ENCODE data around the gene FAM3C.

Gene FAM3C

DNA sequence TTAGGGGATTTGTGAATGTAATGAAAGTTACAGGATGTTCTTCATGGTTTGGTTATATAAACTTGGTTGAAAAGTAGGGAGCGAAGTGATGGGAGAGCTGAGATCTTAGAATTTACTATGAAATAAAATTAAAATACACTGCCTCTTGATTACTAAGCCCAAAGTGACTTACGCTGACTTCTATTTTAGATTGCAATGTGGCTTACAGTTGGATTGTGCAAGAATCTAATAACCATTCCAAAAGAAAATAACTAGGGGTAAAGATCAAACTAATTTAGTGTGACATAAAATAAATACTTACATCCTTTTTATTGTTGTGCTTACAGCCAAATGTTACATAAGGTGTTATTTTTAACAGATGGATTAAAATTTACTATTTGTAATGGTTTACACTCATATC, 52.0 kb downstream of the FAM3C start:
- no peak overlapping the region for H3K27ac ChIP-seq (ENCODE audit: low read depth, low read length)
- no peaks in the 10 kb centered on the region for H3K27me3 ChIP-seq (ENCODE audit: control insufficient read depth, low read length)
- no peaks in the 10 kb centered on the region for H3K4me1 ChIP-seq (ENCODE audit: control insufficient read depth, low read length)
- H3F3A ChIP-seq (ENCODE audit: control insufficient read depth, insufficient read depth) = 0 out of 2 replicates have a peak, but pooled peaks cover 6% of the 10 kb centered on the region
- H4K20me1 ChIP-seq (ENCODE audit: control insufficient read depth, insufficient read depth, low read depth, low read length) = no peaks in the 10 kb centered on the region
- H3K36me3 ChIP-seq (ENCODE audit: control insufficient read depth, low read length) = peaks cover 20% of the 10 kb centered on the region
- H3K4me2 ChIP-seq (ENCODE audit: low read length) = no peak overlapping the region
- TF ChIP-seq EZH2phosphoT487 (IDR thresholded peaks at IDR 0.05; ENCODE audit: borderline replicate concordance, low read length) = no peak
- TF ChIP-seq, protein P1, sequence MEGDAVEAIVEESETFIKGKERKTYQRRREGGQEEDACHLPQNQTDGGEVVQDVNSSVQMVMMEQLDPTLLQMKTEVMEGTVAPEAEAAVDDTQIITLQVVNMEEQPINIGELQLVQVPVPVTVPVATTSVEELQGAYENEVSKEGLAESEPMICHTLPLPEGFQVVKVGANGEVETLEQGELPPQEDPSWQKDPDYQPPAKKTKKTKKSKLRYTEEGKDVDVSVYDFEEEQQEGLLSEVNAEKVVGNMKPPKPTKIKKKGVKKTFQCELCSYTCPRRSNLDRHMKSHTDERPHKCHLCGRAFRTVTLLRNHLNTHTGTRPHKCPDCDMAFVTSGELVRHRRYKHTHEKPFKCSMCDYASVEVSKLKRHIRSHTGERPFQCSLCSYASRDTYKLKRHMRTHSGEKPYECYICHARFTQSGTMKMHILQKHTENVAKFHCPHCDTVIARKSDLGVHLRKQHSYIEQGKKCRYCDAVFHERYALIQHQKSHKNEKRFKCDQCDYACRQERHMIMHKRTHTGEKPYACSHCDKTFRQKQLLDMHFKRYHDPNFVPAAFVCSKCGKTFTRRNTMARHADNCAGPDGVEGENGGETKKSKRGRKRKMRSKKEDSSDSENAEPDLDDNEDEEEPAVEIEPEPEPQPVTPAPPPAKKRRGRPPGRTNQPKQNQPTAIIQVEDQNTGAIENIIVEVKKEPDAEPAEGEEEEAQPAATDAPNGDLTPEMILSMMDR (IDR thresholded peaks at IDR 0.05; ENCODE audit: low read depth, low read length, poor library complexity, severe bottlenecking) = no peak
- H3K79me2 ChIP-seq (ENCODE audit: control insufficient read depth, low read length) = no peaks in the 10 kb centered on the region
- H3K9me2 ChIP-seq (replicated peaks; ENCODE audit: control insufficient read depth, low read length) = no peaks in the 10 kb centered on the region
- no peak overlapping the region for H3K4me3 ChIP-seq (ENCODE audit: low read length)
- H3K9me3 ChIP-seq (ENCODE audit: control insufficient read depth, insufficient read depth, low read length) = no peaks in the 10 kb centered on the region

DNA sequence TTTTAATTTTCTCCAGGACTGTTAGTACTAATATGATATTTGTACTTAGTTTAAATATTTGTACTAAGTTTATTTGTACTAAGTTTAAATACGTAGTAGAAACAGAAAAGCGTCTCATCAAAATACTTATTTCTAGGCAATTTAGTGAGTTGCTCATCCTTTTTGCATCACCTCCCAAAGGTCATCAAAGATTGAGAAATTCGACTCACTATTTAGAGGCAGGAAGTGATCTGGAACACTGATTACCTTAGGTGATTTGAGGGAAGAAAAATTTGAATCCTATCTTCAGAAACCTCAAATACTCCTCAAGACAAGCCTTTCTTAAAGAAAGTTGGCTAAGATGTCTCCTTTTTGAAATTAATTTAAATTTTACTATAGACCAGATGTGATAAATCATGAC, 52.8 kb downstream of the FAM3C start:
- no peak for TF ChIP-seq EZH2phosphoT487 (IDR thresholded peaks at IDR 0.05; ENCODE audit: borderline replicate concordance, low read length)
- TF ChIP-seq, protein P1 (IDR thresholded peaks at IDR 0.05; ENCODE audit: low read depth, low read length, poor library complexity, severe bottlenecking) = no peak
- Histone ChIP-seq H3K4me2 (ENCODE audit: low read length) (no peak overlapping the region), H3K36me3 (ENCODE audit: control insufficient read depth, low read length) (peaks cover 20% of the 10 kb centered on the region), H3K27ac (ENCODE audit: low read depth, low read length) (no peak overlapping the region), H3K9me2 (replicated peaks; ENCODE audit: control insufficient read depth, low read length) (no peaks in the 10 kb centered on the region), H3K9me3 (ENCODE audit: control insufficient read depth, insufficient read depth, low read length) (no peaks in the 10 kb centered on the region), H3K4me3 (ENCODE audit: low read length) (no peak overlapping the region), H3F3A (ENCODE audit: control insufficient read depth, insufficient read depth) (0 out of 2 replicates have a peak, but pooled peaks cover 6% of the 10 kb centered on the region), H3K79me2 (ENCODE audit: control insufficient read depth, low read length) (no peaks in the 10 kb centered on the region), H4K20me1 (ENCODE audit: control insufficient read depth, insufficient read depth, low read depth, low read length) (no peaks in the 10 kb centered on the region), H3K4me1 (ENCODE audit: control insufficient read depth, low read length) (no peaks in the 10 kb centered on the region), H3K27me3 (ENCODE audit: control insufficient read depth, low read length) (no peaks in the 10 kb centered on the region)

DNA sequence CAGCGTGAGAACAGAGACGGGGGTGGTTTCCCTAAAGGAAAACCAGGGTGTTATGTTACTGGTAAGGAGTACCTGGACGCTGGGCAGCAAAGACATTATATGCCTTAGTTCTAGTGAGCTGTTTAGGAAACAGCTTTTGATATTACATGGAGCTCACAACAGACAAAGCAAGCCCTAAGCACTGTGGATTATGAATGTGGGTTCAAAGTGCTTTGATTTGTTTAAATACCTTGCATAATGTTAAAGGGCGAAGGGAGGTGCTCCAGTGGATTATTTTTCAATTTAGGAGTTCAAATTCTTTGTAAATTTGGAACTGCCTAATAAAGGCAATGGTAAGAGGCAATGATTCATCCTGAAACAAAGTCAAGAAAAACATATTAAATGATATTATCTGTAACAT, 53.5 kb downstream of the FAM3C start:
- Histone ChIP-seq H3K9me3 (ENCODE audit: control insufficient read depth, insufficient read depth, low read length) (no peaks in the 10 kb centered on the region), H3K9me2 (replicated peaks; ENCODE audit: control insufficient read depth, low read length) (no peaks in the 10 kb centered on the region)
- TF ChIP-seq, protein P1 (IDR thresholded peaks at IDR 0.05; ENCODE audit: low read depth, low read length, poor library complexity, severe bottlenecking) = no peak
- no peak for TF ChIP-seq EZH2phosphoT487 (IDR thresholded peaks at IDR 0.05; ENCODE audit: borderline replicate concordance, low read length)

More for the DNA sequence above, 53.5 kb downstream of the FAM3C start:
- Histone ChIP-seq H3K4me2 (ENCODE audit: low read length) (no peak overlapping the region), H3K36me3 (ENCODE audit: control insufficient read depth, low read length) (peaks cover 19% of the 10 kb centered on the region), H3K27ac (ENCODE audit: low read depth, low read length) (no peak overlapping the region), H3K4me3 (ENCODE audit: low read length) (no peak overlapping the region), H3K27me3 (ENCODE audit: control insufficient read depth, low read length) (no peaks in the 10 kb centered on the region), H4K20me1 (ENCODE audit: control insufficient read depth, insufficient read depth, low read depth, low read length) (no peaks in the 10 kb centered on the region), H3K4me1 (ENCODE audit: control insufficient read depth, low read length) (no peaks in the 10 kb centered on the region), H3K79me2 (ENCODE audit: control insufficient read depth, low read length) (no peaks in the 10 kb centered on the region), H3F3A (ENCODE audit: control insufficient read depth, insufficient read depth) (0 out of 2 replicates have a peak, but pooled peaks cover 6% of the 10 kb centered on the region)

Measured in DOHH2 (cell line).